H1 (cell line): ENCODE results near the gene GFAP. TPM values are rescaled to one million over a fixed set of nuclear protein-coding genes. Genes with fewer than 3 reads are reported as not detected.

ENCODE experiments used
- CTCF ChIA-PET: fragments of 300-600 bp; sonication (Branson Sonifier 250); formaldehyde crosslinking; loops from one replicate; lab custom pipeline; 2021; ENCODE audit not compliant: partially characterized antibody; lab: Charles Lee
- POLR2A ChIA-PET: fragments of 300-600 bp; sonication (Branson Sonifier 250); formaldehyde crosslinking; loops from one replicate; lab custom pipeline; 2021; ENCODE audit warnings: inconsistent platforms; ENCODE audit not compliant: partially characterized antibody; lab: Charles Lee
- DNase-seq, 2 experiments: peaks; one replicate each; pipeline versions ENCODE4 v3.0.0 to v3.0.0-alpha.2; 2010 to 2022; ENCODE audit warnings: low spot score in 2 of 2, low read depth in 1 of 2, mixed read lengths in 1 of 2
- FAIRE-seq: peaks from 2 replicates; lab custom pipeline; 2011; peaks lifted over from hg19 to GRCh38; lab: Jason Lieb, UNC
- H2AFZ ChIP-seq: 2 replicates; pipeline ENCODE4 v1.8.1; 2012; ENCODE audit warnings: low read length, inconsistent platforms
- H2AK5ac ChIP-seq: 2 replicates; pipeline ENCODE4 v1.6.1; 2013; ENCODE audit warnings: low read depth, low read length
- H2BK120ac ChIP-seq: replicated peaks from 2 replicates; pipeline ENCODE3; 2013; ENCODE audit warnings: low read depth, low read length, inconsistent platforms
- H2BK12ac ChIP-seq: 2 replicates; pipeline ENCODE4 v1.6.1; 2013; ENCODE audit warnings: low read depth, low read length
- H2BK15ac ChIP-seq: 2 replicates; pipeline ENCODE4 v1.6.1; 2013; ENCODE audit warnings: low read length
- H2BK20ac ChIP-seq: 2 replicates; pipeline ENCODE4 v1.6.1; 2013; ENCODE audit warnings: low read length
- H2BK5ac ChIP-seq: 2 replicates; pipeline ENCODE4 v1.6.1; 2013; ENCODE audit warnings: low read depth, low read length
- H3K14ac ChIP-seq: 2 replicates; pipeline ENCODE4 v1.6.1; 2013; ENCODE audit warnings: inconsistent platforms; ENCODE audit not compliant: insufficient read length
- H3K18ac ChIP-seq: 2 replicates; pipeline ENCODE4 v1.6.1; 2013; ENCODE audit warnings: low read length; ENCODE audit errors: extremely low read depth
- H3K23ac ChIP-seq: 2 replicates; pipeline ENCODE4 v1.6.1; 2013; ENCODE audit warnings: inconsistent platforms; ENCODE audit not compliant: insufficient read length
- H3K23me2 ChIP-seq: 2 replicates; pipeline ENCODE4 v1.6.1; 2013; ENCODE audit warnings: low read depth, low read length
- H3K27ac ChIP-seq: 2 replicates; pipeline ENCODE4 v1.6.1; 2011; ENCODE audit warnings: low read depth, low read length, inconsistent platforms
- H3K27me3 ChIP-seq, 4 experiments: replicated peaks in 1 of 4; 1 replicate in 1 of 4; 2 replicates in 3 of 4; pipeline versions ENCODE4 v1.6.1 to v1.8.1; 2011 to 2013; ENCODE audit warnings: low read length in 3 of 4, mild to moderate bottlenecking in 3 of 4, inconsistent platforms in 2 of 4, mixed read lengths in 2 of 4, moderate library complexity in 1 of 4; ENCODE audit not compliant: control insufficient read depth in 3 of 4, insufficient read depth in 3 of 4; ENCODE audit errors: extremely low read depth in 1 of 4
- H3K36me3 ChIP-seq, 4 experiments: 2 replicates each; pipeline versions ENCODE4 v1.6.1 to v1.8.1; 2011 to 2013; ENCODE audit warnings: mild to moderate bottlenecking in 4 of 4, low read length in 3 of 4, moderate library complexity in 2 of 4, control low read depth in 1 of 4, inconsistent platforms in 1 of 4; ENCODE audit not compliant: insufficient read depth in 4 of 4, control insufficient read depth in 2 of 4
- H3K4ac ChIP-seq: replicated peaks from 2 replicates; pipeline ENCODE3; 2013; ENCODE audit warnings: low read length, low read depth, mixed read lengths, inconsistent platforms; ENCODE audit not compliant: insufficient read length
- H3K4me1 ChIP-seq, 4 experiments: replicated peaks in 1 of 4; 1 replicate in 1 of 4; 2 replicates in 3 of 4; pipeline versions ENCODE4 v1.6.1 to v1.8.1; 2011 to 2013; ENCODE audit warnings: low read length in 3 of 4, inconsistent platforms in 2 of 4, mixed read lengths in 1 of 4; ENCODE audit not compliant: insufficient read depth in 4 of 4, control insufficient read depth in 3 of 4
- H3K4me2 ChIP-seq, 2 experiments: 2 replicates each; pipeline versions ENCODE4 v1.6.1 to v1.8.1; 2011 to 2013; ENCODE audit warnings: low read depth in 2 of 2, low read length in 2 of 2, control low read depth in 1 of 2, inconsistent platforms in 1 of 2, mild to moderate bottlenecking in 1 of 2; ENCODE audit not compliant: insufficient read depth in 1 of 2
- H3K4me3 ChIP-seq, 4 experiments: fragments of 200-600, 300-600 bp in 1 of 4; sonication (generic), shearing (Covaris generic), sonication (Bioruptor Twin) in 1 of 4; 2 replicates each; pipeline versions ENCODE4 v1.5.1 to v1.8.1; 2011 to 2016; ENCODE audit warnings: low read length in 4 of 4, low read depth in 3 of 4, control low read depth in 2 of 4, inconsistent platforms in 2 of 4, mild to moderate bottlenecking in 2 of 4, mixed read lengths in 1 of 4, moderate library complexity in 1 of 4; ENCODE audit not compliant: insufficient read depth in 2 of 4; ENCODE audit errors: extremely low read depth in 1 of 4
- H3K56ac ChIP-seq: replicated peaks from 2 replicates; pipeline ENCODE3; 2013; ENCODE audit warnings: low read depth, mild to moderate bottlenecking, mixed read lengths, low read length, inconsistent platforms; ENCODE audit not compliant: insufficient read length
- H3K79me1 ChIP-seq: 2 replicates; pipeline ENCODE4 v1.6.1; 2013; ENCODE audit warnings: low read depth, low read length, control low read depth
- H3K79me2 ChIP-seq, 2 experiments: 2 replicates each; pipeline versions ENCODE4 v1.6.1 to v1.8.1; 2012 to 2013; ENCODE audit warnings: low read length in 2 of 2, mild to moderate bottlenecking in 2 of 2, inconsistent platforms in 1 of 2; ENCODE audit not compliant: insufficient read depth in 2 of 2, control insufficient read depth in 1 of 2
- H3K9ac ChIP-seq, 4 experiments: replicated peaks in 1 of 4; 1 replicate in 1 of 4; 2 replicates in 3 of 4; pipeline versions ENCODE4 v1.6.1 to v1.8.1; 2011 to 2013; ENCODE audit warnings: low read depth in 3 of 4, low read length in 3 of 4, control low read depth in 2 of 4, mild to moderate bottlenecking in 2 of 4, moderate library complexity in 2 of 4, inconsistent platforms in 1 of 4; ENCODE audit errors: extremely low read depth in 1 of 4
- H3K9me3 ChIP-seq, 2 experiments: 2 replicates each; pipeline versions ENCODE4 v1.6.1 to v1.8.1; 2012 to 2013; ENCODE audit warnings: mild to moderate bottlenecking in 2 of 2, moderate library complexity in 2 of 2, control low read depth in 1 of 2, inconsistent platforms in 1 of 2, low read depth in 1 of 2, low read length in 1 of 2, mixed read lengths in 1 of 2; ENCODE audit not compliant: insufficient read depth in 2 of 2
- H4K20me1 ChIP-seq, 2 experiments: replicated peaks in 1 of 2; 2 replicates each; pipeline versions ENCODE3 to v1.8.1; 2011 to 2013; ENCODE audit warnings: inconsistent platforms in 2 of 2, low read length in 2 of 2, mild to moderate bottlenecking in 1 of 2; ENCODE audit not compliant: insufficient read depth in 2 of 2, control insufficient read depth in 1 of 2
- H4K5ac ChIP-seq: 2 replicates; pipeline ENCODE4 v1.6.1; 2013; ENCODE audit warnings: low read length, low read depth, mixed read lengths, inconsistent platforms; ENCODE audit not compliant: insufficient read length
- H4K8ac ChIP-seq: 2 replicates; pipeline ENCODE4 v1.8.0; 2013; ENCODE audit warnings: mild to moderate bottlenecking, moderate library complexity, low read length, inconsistent platforms; ENCODE audit not compliant: insufficient read depth; ENCODE audit errors: extremely low read depth
- H4K91ac ChIP-seq: replicated peaks from 2 replicates; pipeline ENCODE3; 2013; ENCODE audit warnings: low read length, mixed read lengths, inconsistent platforms; ENCODE audit not compliant: insufficient read length
- CREB1 ChIP-seq: IDR thresholded peaks from 2 replicates; pipeline ENCODE4 v1.6.1; 2012; ENCODE audit warnings: inconsistent platforms
- EP300 ChIP-seq, 2 experiments: IDR thresholded peaks; 1 replicate in 1 of 2; 2 replicates in 1 of 2; pipeline ENCODE4 v1.6.1; 2011 to 2012; ENCODE audit warnings: low read depth in 2 of 2, low read length in 2 of 2, mild to moderate bottlenecking in 2 of 2, borderline replicate concordance in 1 of 2, inconsistent platforms in 1 of 2, moderate library complexity in 1 of 2
- HDAC6 ChIP-seq: IDR thresholded peaks from one replicate; pipeline ENCODE4 v1.7.1; 2012; ENCODE audit warnings: low read depth, mild to moderate bottlenecking, inconsistent platforms, low read length, moderate library complexity
- JUND ChIP-seq: IDR thresholded peaks from 2 replicates; pipeline ENCODE4 v1.6.1; 2011; ENCODE audit warnings: mild to moderate bottlenecking, improper control_type of control experiment, low read length
- KDM1A ChIP-seq: fragments of 200-600, 300-600 bp; sonication (generic); IDR thresholded peaks from 2 replicates; pipeline ENCODE4 v1.7.1; 2016; ENCODE audit warnings: mild to moderate bottlenecking, low read length, borderline replicate concordance
- POLR2A ChIP-seq, 2 experiments: IDR thresholded peaks; 1 replicate in 1 of 2; 2 replicates in 1 of 2; pipeline ENCODE4 v1.6.1; 2011; ENCODE audit warnings: low read depth in 2 of 2, low read length in 2 of 2, mild to moderate bottlenecking in 2 of 2; ENCODE audit errors: control extremely low read depth in 1 of 2
- RFX5 ChIP-seq: IDR thresholded peaks from 2 replicates; pipeline ENCODE4 v1.6.1; 2011; ENCODE audit warnings: low read depth, low read length, improper control_type of control experiment, borderline replicate concordance
- RNF2 ChIP-seq: fragments of 200-900, 300-1000 bp; sonication (generic); IDR thresholded peaks from 2 replicates; pipeline ENCODE4 v1.7.1; 2016; ENCODE audit warnings: borderline replicate concordance, low read depth, mild to moderate bottlenecking, antibody characterized with exemption, low read length; ENCODE audit not compliant: poor library complexity, severe bottlenecking; ENCODE audit errors: missing control alignments
- SIX5 ChIP-seq: IDR thresholded peaks from 2 replicates; pipeline ENCODE4 v1.6.1; 2011; ENCODE audit warnings: mild to moderate bottlenecking, low read depth, low read length
- WGBS, 2 experiments: shearing (Covaris generic) in 1 of 2; methylation state at CpG; one replicate each; pipeline versions ENCODE4 v1.1.6 to v1.1.7; 2013 to 2015; ENCODE audit warnings: low lambda C conversion rate in 2 of 2, mixed read lengths in 2 of 2, inconsistent platforms in 1 of 2, low coverage in 1 of 2, missing lambda C conversion rate in 1 of 2; ENCODE audit not compliant: insufficient replicate concordance in 2 of 2, insufficient coverage in 1 of 2, insufficient read length in 1 of 2; ENCODE audit errors: extremely low coverage in 1 of 2, missing lambda C conversion rate in 1 of 2; 5-methylcytosine and 5-hydroxymethylcytosine counted together
- polyA plus RNA-seq, 7 experiments: library from polyadenylated mRNA; depleted of rRNA in 3 of 7; stranded (reverse) in 5 of 7; unstranded in 2 of 7; fragments of >200 nt in 5 of 7; fragments of 200-250 nt in 2 of 7; gene quantifications; 1 replicate in 5 of 7; 2 replicates in 1 of 7; 4 replicates in 1 of 7; pipeline versions ENCODE4 v1.2.1 to v1.2.3, GENCODE V29; 2011 to 2013; ENCODE audit warnings: missing spikeins in 2 of 7, mixed read lengths in 2 of 7
- total RNA-seq: library from RNA; stranded (reverse); fragmentation: NEBNext Ultra II Directional; extraction: Animal tissue kit (Norgen Biotek cat#: 25700); gene quantifications from 2 replicates; pipeline ENCODE4 v1.2.1, GENCODE V29; 2021
- TF ChIP-seq, protein P1 (sequence below): IDR thresholded peaks from 2 replicates; pipeline ENCODE4 v1.6.1; 2012; ENCODE audit warnings: inconsistent platforms

Gene GFAP
- total and polyA plus RNA-seq, 2 of the 8 experiments (the other 6 are each of a cell fraction or from before 2014, with no cell fraction given): 1.3 to 1.5 TPM

DNA sequence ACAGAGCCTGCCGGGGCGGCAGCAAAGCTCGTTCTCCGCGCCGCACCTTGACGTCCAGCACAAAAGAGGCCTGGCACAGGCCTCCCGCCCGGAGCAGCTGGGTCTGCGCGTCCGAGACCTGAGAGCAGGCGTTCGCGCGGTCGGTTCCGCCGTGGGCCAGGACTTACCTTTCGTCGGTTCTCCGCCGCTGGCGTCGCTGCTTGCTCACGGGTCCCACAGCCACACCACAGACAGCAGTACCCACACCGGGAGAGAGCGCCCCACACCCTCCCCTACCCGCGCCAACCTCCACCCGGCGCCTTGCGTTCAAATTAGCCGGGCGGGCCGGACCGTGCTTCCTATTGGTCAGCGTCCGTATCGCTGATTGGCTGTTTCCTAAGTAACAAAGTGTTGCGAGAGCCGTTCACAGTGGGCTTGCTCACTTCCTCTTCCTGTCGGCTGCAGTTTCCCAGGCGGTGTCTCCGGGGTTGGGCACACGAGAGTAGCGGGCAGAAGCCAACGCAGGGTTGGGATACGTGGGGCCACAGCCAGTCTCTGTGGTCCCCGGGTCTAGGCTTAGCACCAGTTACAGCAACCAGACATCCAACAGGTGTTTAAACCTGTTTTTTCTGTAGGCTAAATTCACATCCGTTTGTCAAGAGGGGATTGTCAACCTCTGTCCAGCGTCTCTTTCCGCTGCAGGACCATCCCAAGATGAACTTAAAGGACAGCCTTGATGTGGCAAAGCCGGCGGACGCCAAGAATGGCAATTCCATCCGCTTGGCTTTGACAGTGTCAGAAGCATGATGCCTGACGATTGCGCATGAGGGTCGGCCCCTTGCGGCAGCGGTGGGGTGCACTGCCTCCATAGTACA is 32.4 kb upstream of the GFAP start, which contains the start of gene KIF18B:
Gene KIF18B (minus strand): TSS at position 313 of the 854 bp plus-strand sequence. CDS start 11,429 bp downstream, outside the sequence.
- Histone ChIP-seq H3K23ac (no peak within 1 kb of the TSS), H3K56ac (peak within 1 kb of the TSS; percentile 70), H3K4me3 (peak within 1 kb of the TSS; percentile 82 to 100 (median 98)), H3K4ac (peak within 1 kb of the TSS; percentile 92), H2AK5ac (no peak within 1 kb of the TSS), H3K14ac (no peak within 1 kb of the TSS), H3K4me1 (no peaks in the 10 kb centered on the region; a peak in 1 of 7 replicates), H3K79me1 (peaks cover 5% of the 10 kb centered on the region), H2AFZ (peak within 1 kb of the TSS; percentile 90), H2BK12ac (no peak within 1 kb of the TSS; the same call in 1 of the 2 replicates), H2BK20ac (no peak within 1 kb of the TSS; the same call in 1 of the 2 replicates), H4K5ac (peak within 1 kb of the TSS; percentile 93), H2BK120ac (peak within 1 kb of the TSS; percentile 5), H3K9me3 (no peaks in the 10 kb centered on the region), H2BK5ac (peak within 1 kb of the TSS; percentile 91; the same call in 1 of the 2 replicates), H3K23me2 (peaks cover 5% of the 10 kb centered on the region; the same call in 1 of the 2 replicates), H3K9ac (peak within 1 kb of the TSS; percentile 79 to 82 (median 80)), H4K8ac (peak within 1 kb of the TSS; percentile 81), H3K27ac (peak within 1 kb of the TSS; percentile 53; the same call in 1 of the 2 replicates), H4K91ac (peak within 1 kb of the TSS; percentile 99), H2BK15ac (peak within 1 kb of the TSS; percentile 65; the same call in 1 of the 2 replicates), H3K4me2 (peak within 1 kb of the TSS; percentile 82 to 97), H4K20me1 (peaks cover 0 to 2% of the 10 kb centered on the region in 2 experiments), H3K27me3 (peaks cover 0 to 4% (median 0%) of the 10 kb centered on the region in 4 experiments; a peak in 1 of 7 replicates), H3K36me3 (peaks cover 0 to 8% (median 3%) of the 10 kb centered on the region in 4 experiments; a peak in 2 of 8 replicates), H3K18ac (peak within 1 kb of the TSS; percentile 84), H3K79me2 (peaks cover 3 to 42% of the 10 kb centered on the region in 2 experiments; a peak in 3 of 4 replicates)
- FAIRE-seq (no peak), DNase-seq (peak; percentile 69 to 93)
- 7% methylated on average over 56 of the region's 62 CpGs; no CpG with 5 or more reads in 1 of the 2 experiments for WGBS, 2 experiments
- POLR2A ChIA-PET: interaction anchor here (0.7 to 1.5 kb wide), 8 partner anchors 12 to 103 kb away, joined by 3 to 6 read pairs (median 3); no protein-coding TSS in a partner anchor
- CTCF ChIA-PET: interaction anchor here (0.7 to 2.0 kb wide), 6 partner anchors 11 to 74 kb away, joined by 3 to 8 read pairs (median 4); no protein-coding TSS in a partner anchor
- no peak for TF ChIP-seq RFX5
- no peak; the same call in 1 of the 2 replicates for TF ChIP-seq CREB1
- TF ChIP-seq, protein P1, sequence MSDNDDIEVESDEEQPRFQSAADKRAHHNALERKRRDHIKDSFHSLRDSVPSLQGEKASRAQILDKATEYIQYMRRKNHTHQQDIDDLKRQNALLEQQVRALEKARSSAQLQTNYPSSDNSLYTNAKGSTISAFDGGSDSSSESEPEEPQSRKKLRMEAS: peak; percentile 40
- TF ChIP-seq SIX5: no peak
- TF ChIP-seq KDM1A: no peak
- peak; percentile 82 to 83 for TF ChIP-seq POLR2A (IDR thresholded peaks at IDR 0.05; ENCODE audit: control extremely low read depth in 1 of 2, low read depth in 2 of 2, low read length in 2 of 2)
- TF ChIP-seq JUND: no peak
- no peak for TF ChIP-seq HDAC6
- no peak for TF ChIP-seq EP300 (IDR thresholded peaks at IDR 0.05; ENCODE audit: borderline replicate concordance in 1 of 2, low read depth in 2 of 2, low read length in 2 of 2)
- TF ChIP-seq RNF2: no peak
